CD4-positive, alpha-beta T cell treated with Interferon gamma for 1 hour (primary cell): ENCODE results near the gene DLGAP1.

ENCODE experiments used
- DNase-seq: peaks from one replicate; pipeline ENCODE4 v3.0.0-alpha.2; 2020

The DLGAP1 gene

DNA sequence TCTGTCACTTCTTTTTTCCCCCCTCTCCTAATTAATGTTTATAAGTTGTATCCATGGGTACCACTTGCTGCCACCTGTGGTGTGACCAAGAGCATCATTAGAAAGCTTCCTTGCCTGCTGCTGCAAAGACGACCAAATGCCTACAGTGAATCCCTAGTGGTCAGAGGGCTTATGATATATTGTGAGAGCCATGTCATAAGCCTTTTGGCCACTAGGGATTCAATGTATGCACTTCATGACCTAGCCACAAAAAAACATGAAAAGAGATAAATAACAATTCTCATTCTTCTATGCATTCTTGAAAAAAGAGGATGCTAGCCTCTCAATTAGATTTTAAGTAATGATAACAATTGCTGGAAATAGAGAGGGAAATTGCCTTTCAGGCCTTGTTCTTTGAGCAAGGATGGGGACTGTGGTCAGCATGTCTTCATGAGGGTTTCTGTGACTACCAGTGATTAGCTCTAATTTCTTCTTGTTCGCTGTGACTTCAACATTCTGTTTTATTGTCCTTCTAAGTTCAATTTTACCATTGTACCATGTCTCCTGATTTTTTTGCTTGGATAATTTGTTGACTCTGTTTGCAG, 569.8 kb downstream of the DLGAP1 start:
- no peak for DNase-seq

DNA sequence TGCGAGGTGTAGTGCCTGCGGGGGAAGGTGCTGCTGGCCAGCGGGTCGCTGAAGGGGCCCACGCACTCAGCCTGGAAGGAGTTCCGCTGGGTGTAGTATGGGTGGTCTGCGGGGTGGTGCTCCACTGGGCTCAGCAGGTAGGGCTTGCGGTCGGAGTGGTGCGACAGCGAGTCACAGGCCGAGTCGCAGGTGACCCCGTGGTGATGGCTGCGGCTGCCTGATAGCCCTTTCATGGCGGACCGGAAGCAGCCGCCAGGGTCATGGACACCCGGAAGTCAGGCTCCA, 575.3 kb downstream of the DLGAP1 start:
- no peak for DNase-seq

DNA sequence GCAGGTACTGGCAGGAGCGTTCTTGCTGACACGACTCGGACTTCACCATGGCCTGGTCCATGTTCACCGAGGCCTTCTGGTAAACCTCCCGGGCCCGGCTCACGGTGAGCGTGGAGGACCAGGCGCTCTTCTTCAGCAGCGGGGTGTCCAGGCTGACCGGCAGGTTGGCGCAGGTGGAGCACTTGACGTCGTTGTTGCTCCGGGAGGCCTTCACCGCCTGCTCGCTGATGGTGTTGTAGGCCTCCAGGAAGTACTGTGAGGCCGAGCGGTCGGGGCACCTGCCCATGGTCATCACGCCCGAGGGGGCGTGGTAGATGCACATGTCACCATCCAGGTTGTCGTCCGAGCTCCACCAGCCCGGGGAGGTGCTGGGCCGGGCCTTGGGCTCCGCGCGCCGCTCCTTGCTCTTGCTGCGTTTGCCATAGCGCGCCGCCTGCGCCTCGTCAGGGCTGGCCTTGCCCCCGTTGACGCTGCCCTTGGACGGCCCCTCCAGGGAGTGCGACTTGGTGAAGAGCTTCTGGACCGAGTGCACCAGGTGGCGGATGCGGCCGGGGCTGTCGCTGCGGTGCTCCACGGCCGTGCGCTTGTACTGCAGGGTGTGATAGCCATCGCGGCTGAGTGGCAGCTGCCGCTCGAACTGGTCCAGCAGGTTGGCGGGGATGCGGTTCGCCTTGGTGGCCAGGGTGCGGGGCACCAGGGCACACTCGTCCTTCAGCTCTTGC, 575.8 kb downstream of the DLGAP1 start:
- no peak for DNase-seq

DNA sequence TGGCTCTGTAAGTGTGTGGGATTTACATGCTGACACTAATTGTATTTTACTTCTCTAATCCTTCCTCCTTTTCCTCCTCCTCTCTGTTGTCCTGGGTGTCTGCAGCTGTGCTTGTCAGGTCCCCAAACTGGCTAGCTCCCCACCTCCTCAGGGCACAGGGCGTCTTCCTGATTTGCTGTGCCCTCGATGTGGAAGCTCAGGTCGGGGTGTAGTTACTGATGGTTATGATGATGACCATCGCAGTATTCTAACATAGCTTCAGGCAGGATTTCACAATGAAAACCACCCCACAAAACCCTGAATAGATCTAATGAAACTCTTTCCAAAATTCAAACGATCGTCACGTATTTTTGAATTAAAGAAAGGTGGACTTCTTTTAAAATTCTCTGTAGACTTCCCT, 576.7 kb downstream of the DLGAP1 start:
- DNase-seq, result no peak

DNA sequence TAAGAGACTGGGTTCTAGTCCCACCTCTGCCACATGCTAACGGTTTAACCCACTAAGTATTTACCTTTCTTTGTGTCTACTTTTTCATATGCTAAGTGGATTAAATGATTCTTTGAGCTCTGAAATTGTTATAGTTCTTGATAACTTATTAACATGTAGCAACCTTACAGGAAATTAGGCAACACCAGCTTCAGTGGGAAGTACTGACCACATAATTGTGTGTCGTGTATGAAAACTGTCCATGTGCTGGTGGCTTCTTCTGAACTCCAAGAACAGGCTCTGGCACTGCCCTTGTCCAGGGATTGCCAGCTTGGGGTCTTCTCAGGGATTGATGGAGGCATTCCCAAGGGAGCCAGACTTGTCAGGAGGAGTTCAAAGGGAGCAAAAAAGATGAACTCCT, 577.4 kb downstream of the DLGAP1 start:
- DNase-seq, result no peak

DNA sequence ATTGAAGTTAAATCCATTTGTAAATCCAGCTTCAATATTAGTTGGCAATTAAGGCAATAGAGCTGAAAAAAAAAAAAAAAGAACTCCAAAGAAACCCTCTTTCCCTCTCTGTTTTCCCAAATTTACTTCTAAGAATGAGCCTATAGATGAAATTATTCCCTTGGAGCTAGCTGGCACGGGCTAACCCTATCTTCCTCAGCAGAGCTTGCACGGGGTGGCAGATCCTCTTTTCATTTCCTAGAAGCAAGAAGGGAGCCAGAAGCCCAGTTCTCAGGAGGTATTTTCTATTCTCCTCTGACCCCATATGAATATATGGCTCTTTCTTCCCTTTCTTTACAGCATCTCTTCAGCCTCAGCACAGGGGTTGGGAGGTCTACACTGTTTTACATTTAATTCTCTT, 579.1 kb downstream of the DLGAP1 start:
- no peak for DNase-seq

DNA sequence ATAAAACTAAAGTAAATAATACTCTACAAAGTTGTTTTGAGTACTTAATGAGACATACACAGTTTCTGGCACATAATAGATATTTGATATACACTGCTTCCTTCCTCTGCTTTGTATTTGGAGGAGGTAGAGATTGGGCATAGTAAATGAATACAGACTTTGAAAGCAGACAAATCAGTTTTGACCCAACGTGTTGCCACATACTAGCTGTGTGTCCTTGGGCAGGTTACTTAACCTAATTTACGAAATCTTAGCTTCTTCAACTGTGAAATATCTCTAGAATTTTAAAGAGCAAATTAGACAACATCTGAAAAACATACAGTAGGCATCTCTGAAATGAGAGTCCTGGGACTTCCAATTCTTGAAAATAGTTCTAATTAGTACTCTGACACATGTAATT, 579.7 kb downstream of the DLGAP1 start:
- DNase-seq, result no peak

DNA sequence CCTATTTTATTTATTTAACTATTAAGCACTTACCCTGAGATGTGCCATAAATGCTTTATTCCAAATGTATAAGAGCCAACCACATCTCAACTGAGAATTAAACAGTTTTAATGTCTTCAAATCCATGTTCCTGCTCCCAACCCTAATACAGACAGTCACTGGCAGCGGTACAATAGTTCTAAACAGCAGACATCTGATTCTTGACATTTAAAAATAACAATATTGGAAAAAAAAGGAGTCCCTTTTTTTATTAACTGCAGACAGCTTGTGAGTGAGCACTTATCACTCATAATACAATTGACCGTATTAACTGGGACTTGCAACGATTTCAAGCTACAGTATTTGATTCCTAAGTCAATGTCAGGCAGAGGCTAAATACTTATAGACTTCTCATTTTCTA, 580.5 kb downstream of the DLGAP1 start:
- no peak for DNase-seq

DNA sequence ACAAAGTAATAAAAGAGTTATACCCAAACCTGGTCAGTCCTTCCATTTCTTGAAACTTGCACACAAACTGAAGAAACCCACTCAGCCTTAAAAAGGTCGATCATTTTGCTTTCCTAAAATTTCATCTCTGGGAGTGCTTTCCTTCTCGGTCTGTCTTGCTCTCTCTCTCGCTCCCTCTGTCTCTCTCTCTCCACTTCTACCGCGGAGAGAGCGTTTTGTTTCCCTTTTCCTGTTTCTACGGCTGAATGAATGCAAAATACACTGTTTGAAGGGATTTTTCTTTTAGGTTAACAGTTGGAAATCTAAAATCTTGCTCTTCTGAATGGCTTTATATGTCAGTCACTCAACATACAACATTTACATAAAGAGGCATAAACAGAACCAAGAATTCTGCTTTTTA, 581.0 kb downstream of the DLGAP1 start:
- no peak for DNase-seq

DNA sequence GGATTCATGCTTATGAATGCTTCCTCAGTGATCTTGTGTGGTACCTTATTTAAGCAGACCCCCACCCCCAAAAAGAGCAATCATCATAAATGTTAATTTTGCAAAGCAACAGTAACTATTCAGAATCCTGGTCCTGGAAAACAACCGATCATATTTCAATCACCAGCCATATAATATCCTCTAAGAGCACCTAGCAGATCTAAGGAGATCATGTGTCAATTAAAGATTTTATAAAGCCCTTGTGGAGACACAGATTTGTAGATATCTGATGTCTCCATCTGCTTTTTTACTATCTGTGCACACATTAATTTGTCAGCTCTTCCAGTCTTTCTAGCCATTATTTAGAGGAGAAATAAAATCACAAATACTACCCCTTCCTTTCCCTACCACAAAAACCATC, 581.4 kb downstream of the DLGAP1 start:
- no peak for DNase-seq

DNA sequence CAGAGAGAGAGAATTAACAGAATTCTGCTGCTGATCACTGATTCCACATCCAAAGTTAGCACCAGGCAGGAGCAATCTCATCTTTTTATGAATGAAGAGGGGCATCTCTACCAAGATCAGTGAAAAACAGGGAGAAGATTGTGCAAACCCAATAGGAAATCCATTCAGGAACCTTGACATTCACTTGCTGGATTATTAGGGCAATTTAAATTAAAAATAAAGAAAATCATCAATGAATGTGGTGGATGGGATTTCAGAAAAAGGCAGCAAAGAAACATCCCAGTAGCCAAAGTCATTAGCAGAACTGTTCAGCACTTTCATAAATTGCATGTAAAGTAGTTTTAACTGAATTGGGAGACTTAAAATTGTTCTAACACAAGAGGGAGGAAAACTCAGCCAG, 581.9 kb downstream of the DLGAP1 start:
- no peak for DNase-seq

DNA sequence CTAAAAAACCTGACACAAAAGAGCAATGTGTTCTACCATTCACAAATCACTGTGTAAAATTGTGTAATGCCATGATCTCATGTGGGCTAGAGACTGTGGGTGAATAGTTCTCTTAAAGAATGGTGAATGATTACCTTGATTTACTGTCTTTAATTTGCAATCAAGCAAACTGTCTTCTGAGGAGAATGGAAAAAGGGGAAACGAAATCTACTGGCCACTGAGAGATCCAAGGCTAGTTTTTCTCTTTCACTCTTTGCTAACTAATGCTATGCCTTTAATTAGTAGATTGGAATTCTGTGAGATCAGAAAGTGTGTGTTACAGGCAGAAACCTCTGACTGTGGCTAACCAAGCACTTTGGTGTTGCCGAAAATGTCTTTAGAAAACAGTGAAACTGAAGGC, 582.5 kb downstream of the DLGAP1 start:
- DNase-seq, result no peak

DNA sequence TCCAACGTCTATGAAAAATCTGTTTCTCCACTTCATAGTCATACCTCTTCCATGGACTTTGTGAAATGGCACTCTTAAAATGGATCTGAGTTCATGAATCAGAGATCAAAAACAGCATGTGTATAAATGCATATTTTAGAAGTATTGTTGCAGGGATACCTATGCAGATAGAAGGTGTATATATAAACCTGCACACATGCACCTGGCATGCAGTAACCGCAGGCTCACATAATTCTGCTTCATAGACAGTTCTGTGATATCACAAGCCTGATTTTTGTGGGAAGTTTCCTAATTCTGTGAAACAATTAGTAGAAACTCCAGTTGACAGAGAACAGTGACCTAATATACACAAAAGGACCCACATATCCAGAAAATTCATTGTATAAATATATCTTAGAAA, 583.4 kb downstream of the DLGAP1 start:
- DNase-seq, result no peak

DNA sequence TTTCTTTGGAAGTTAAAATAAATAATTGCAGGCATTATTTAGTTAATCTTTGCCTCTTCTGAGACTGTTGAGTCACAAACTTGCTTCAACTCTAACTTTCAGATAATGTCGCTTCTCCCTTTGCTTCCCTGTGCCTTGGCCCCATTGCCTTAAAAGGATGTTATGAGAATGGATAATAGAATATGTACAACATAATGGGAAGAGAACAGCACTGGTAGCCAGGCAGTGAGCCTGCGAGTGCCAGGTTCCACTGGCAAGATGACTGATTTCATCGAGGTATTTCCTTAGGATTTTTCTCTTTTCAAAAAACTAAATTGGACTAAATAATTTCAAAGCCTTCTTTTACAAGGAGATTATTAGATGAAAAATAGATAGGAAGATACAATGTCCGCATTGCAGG, 584.2 kb downstream of the DLGAP1 start:
- no peak for DNase-seq

DNA sequence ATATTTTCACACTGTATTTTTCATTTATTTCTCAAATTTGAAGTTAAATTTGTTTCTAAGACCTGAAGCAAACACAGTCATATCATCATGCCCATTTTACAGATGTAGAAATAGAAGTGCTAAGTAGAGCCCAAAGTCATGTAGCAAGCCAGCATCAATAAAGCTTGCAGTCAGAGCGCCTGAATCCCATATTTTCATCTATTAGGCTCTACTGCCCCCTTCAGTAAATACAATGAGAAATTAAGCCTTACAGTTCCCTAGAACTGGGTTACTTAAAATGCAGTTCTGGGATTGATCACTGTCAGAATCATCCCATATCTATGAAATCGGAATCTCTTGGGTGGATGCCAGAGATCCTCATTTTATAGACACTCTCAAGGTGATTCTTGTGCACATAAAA, 585.3 kb downstream of the DLGAP1 start:
- DNase-seq, result no peak

DNA sequence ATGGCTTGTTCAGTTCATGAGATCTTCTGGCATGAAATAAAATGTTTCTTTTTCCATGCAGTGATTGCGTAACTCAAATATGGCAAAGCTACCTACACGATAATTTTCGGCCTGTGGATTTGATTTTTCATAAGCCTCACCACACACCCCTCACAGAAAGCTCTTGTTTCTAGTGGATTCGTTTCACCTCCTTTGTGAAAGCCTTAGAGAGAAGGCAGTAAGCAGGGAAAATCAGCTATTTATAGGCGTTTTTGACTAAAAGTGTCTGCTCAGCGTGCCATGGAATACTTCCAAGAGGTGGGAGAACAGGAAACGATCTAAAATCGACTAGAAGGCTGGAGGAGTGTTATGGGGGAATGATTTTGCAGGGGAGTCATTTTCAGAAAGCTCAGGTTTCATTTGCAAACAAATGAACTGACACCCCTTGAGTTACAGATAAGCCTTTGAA, 587.2 kb downstream of the DLGAP1 start:
- no peak for DNase-seq

DNA sequence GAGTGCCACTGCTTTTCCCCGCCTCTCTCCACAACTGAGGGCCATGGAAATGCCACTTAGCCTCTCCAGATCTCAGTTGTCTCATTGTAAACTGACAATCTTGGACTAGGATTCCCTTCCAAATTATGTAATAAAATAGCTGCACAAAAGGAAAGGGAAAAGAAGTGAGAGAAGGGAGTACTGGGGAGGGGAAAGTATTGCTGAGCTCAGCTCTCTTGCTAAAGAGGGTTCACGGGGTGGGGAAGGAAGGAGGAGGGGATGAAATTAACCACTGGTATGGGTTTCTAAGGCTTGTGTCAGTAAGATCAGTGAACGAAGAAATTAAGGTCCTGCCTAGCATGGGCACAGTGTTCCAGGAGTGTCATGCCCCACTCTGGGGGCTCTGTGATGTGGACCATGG, 587.9 kb downstream of the DLGAP1 start:
- DNase-seq, result no peak

DNA sequence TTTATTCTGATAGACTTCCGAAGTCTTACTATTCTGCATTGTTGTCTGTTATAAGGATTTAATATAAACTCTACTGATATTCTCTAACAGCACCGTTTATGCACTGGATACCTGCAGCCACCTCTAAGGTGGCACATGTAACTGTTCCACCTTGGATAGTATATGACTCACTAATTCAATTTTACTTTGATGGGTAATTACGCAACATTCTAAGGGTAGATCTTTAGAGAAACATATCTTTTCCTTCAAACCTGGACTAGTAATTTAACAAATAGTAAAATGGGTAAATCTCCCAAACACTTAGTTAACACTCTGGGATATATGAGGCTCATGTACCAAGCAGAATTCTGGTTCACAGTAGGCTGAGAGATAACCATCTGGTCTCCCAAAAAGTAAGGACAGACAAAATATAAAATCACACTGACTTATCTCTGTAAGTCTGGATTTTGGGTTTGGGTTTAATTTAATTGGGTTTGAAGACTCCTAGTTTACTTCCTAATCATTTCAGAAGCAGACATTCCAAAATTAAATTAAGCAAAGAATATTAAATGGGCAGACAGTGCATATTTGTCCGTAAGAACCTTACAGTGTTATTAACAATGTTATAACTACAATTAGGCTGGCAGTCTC, 590.3 kb downstream of the DLGAP1 start:
- no peak for DNase-seq

DNA sequence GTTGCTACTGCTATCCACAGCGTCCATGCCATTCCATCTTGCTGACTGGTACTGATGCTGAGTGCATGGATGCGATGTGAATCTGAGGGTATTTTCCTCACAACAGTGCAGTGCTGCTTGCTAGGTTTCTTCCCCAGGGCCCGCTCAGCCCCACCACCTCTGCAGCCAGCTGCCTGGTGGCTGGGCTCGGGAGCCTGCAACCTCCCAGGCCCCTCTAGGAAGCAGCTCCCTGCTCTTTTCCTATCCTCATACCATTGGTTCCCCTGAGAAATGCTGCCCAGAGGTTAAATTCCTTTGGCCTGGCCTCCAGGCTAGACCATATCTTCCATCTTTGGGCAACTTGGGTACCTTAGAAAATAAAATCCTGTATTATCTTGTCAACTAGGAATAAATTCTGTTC, 591.5 kb downstream of the DLGAP1 start:
- no peak for DNase-seq

DNA sequence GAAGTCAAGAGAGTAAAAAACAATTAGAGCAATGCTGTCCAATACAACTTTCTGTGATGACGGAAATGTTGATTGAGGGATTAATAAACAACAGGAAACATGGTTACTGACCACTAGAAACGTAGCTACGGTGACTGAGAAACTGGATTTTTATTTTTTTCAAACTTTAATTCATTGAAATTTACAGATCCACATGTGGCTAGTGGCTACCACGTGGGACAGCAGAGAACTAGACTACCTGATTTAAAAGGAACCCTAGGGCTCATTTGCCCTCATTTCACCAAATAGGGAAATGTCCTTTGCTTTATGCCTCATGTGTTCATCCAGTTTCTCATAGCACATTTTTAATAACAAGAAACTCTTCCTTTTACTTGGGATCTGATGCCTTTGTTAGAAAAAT, 592.1 kb downstream of the DLGAP1 start:
- DNase-seq, result no peak

DNA sequence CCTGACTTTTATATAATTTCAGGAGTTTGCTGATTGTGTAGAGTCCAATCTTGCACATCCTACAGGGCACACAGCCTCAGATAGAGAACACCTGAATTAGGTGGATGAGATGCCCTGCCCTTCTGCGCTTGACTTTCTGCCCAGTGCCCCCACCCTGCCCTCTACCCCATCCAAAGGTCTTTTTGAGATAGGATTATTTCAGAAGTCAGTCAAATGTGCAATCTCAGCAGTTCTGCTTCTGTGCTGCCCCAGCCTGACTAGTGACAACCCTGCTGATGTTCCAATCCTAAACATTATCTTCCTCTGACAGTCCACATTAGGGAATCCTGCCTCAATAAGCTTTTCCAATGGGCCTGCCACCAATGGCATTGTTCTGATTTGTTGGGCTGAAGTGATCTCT, 593.6 kb downstream of the DLGAP1 start:
- no peak for DNase-seq

DNA sequence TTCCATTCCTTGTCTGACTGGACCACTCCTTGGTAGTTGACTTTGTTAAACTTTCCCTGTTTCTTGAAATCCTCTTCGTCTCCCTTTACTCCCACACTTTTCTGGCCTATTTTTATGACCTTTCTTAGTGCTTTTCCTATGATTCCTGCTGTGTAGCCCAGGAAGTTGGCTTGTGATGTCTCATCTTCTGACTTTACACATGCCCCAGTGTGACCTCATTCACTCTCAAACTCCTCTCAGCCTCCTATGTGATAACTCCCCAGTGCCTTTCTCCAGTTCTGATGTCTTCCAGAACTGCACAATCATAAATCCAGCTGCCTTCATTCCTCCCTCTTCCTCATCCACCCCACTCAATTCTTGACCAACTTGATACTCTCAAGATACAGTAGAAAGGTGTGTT, 597.6 kb downstream of the DLGAP1 start:
- no peak for DNase-seq

DNA sequence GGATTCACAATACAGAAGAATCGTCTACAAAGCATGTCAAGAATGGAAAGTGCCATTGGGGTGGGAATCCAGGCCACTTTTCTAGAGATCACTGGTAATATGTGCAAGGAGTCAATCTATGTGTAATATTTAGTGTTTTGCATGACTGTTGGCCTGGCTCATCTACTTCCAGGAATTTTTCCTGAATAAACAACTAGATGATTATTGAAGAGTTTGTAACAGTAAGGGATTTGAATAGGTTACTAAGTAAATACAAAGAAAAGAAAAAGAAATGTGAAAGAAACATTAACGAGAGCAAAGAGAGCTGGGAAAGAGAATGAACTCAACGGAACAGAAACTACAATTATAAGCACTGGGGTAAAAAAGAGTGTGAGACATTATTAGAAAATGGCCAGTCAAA, 599.1 kb downstream of the DLGAP1 start:
- no peak for DNase-seq

DNA sequence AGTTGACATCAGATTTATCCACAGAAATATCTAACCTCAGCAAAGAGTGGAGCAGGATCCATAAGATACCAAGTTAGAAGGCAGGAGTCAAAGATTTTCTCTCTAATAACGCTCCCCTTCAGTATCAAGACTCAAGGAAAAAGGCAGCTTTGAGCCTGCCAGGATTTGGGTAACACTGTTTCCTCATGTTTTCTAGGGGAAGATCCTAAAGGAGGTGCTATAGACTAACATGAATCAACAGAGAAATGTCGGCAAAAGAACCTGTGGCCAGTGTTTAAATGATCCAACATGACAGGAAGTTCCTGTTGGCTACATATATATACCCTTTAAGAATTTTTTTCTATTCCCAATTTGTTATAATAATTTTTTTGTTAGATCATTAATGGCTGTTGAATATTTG, 602.8 kb downstream of the DLGAP1 start:
- no peak for DNase-seq

DNA sequence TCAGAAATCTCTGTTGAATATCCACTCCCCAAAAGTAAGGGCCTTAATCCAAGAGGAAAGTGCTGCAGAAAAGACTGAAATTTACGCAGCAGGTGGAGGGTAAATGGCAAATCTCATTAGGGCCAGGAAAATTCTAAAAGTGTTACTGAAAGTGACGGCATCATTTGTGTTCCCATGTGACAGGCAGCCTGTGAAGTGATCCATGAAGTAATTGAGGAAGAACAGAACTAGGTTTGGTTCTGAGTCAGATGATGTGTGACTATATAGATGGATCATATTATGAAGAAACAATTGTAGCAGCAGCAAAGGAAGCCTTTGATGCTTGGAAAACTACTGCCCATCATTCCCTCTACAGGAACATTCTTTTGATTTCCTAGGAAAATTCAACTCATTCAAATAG, 603.9 kb downstream of the DLGAP1 start:
- DNase-seq, result no peak
